PC-9 (cell line): ENCODE measurements around the gene ZNF526. TPM values are rescaled to one million over a fixed set of nuclear protein-coding genes. Genes with fewer than 3 reads are reported as not detected.

Source experiments
- BruUV-seq: library from RNA; stranded (reverse); fragments of 400-500 nt; replicated peaks from 2 replicates; lab custom pipeline; 2021; lab: Mats Ljungman, UMichigan
- CTCF ChIA-PET: fragments of 300-600 bp; sonication (Branson Sonifier 250); formaldehyde crosslinking; loops from one replicate; lab custom pipeline; 2022; ENCODE audit warnings: antibody characterized with exemption; lab: Charles Lee
- POLR2A ChIA-PET: fragments of 300-600 bp; sonication (Branson Sonifier 250); formaldehyde crosslinking; loops from one replicate; lab custom pipeline; 2022; ENCODE audit warnings: antibody characterized with exemption; ENCODE audit not compliant: unreplicated experiment; lab: Charles Lee
- DNase-seq, 2 experiments: peaks; one replicate each; pipeline versions ENCODE4 v3.0.0 to v3.0.0-alpha.2; 2015 to 2022; ENCODE audit warnings: mixed read lengths in 1 of 2
- H2AFZ ChIP-seq: fragments of 200-600 bp; sonication (generic); 2 replicates; pipeline ENCODE4 v1.8.1; 2017; ENCODE audit warnings: antibody characterized with exemption
- H3F3A ChIP-seq: fragments of 200-600 bp; sonication (generic); 2 replicates; pipeline ENCODE4 v1.8.1; 2017; ENCODE audit warnings: antibody characterized with exemption, mild to moderate bottlenecking, low read depth; ENCODE audit not compliant: insufficient read depth
- H3K27ac ChIP-seq: fragments of 200-600 bp; sonication (generic); 2 replicates; pipeline ENCODE4 v1.6.1; 2016; ENCODE audit warnings: mixed run types
- H3K27me3 ChIP-seq: fragments of 200-600 bp; sonication (generic); 2 replicates; pipeline ENCODE4 v1.6.1; 2016; ENCODE audit warnings: low read depth, mixed run types; ENCODE audit not compliant: insufficient read depth
- H3K36me3 ChIP-seq: fragments of 200-600 bp; sonication (generic); 2 replicates; pipeline ENCODE4 v1.6.1; 2016; ENCODE audit warnings: low read depth, mixed run types
- H3K4me1 ChIP-seq: fragments of 200-600 bp; sonication (generic); replicated peaks from 2 replicates; pipeline ENCODE4 v1.6.1; 2016; ENCODE audit warnings: mixed run types; ENCODE audit not compliant: insufficient read depth
- H3K4me2 ChIP-seq: fragments of 200-600 bp; sonication (generic); 2 replicates; pipeline ENCODE4 v1.6.1; 2017; ENCODE audit warnings: mixed run types
- H3K4me3 ChIP-seq: fragments of 200-600 bp; sonication (generic); 2 replicates; pipeline ENCODE4 v1.6.1; 2016; ENCODE audit warnings: mixed run types
- H3K79me2 ChIP-seq: fragments of 200-600 bp; sonication (generic); 2 replicates; pipeline ENCODE4 v1.6.1; 2017; ENCODE audit warnings: low read depth, mixed run types
- H3K9me2 ChIP-seq: fragments of 200-600 bp; sonication (generic); 2 replicates; pipeline ENCODE4 v1.8.1; 2017; ENCODE audit warnings: mild to moderate bottlenecking; ENCODE audit not compliant: insufficient read depth
- H3K9me3 ChIP-seq: fragments of 200-600 bp; sonication (generic); 2 replicates; pipeline ENCODE4 v1.8.1; 2016; ENCODE audit warnings: low read depth; ENCODE audit not compliant: insufficient read depth
- H4K20me1 ChIP-seq: fragments of 200-600 bp; sonication (generic); 2 replicates; pipeline ENCODE4 v1.8.1; 2017; ENCODE audit not compliant: insufficient read depth
- CTCF ChIP-seq: fragments of 200-600 bp; sonication (generic); conservative IDR thresholded peaks from 2 replicates; pipeline ENCODE4 v1.6.1; 2017; ENCODE audit warnings: mixed run types, antibody characterized with exemption, mild to moderate bottlenecking, moderate library complexity
- EZH2 ChIP-seq: fragments of 200-600 bp; sonication (generic); IDR thresholded peaks from 2 replicates; pipeline ENCODE4 v1.8.0; 2017; ENCODE audit warnings: antibody characterized with exemption, low read depth
- intact Hi-C: fragments of 100-400 bp; cut with micrococcal nuclease; formaldehyde crosslinking; loops from one replicate; pipeline ENCODE4 v1.10.0; 2022; ENCODE audit not compliant: unreplicated experiment
- total RNA-seq: library from RNA; stranded (reverse); gene quantifications from 2 replicates; pipeline ENCODE4 v1.2.3, GENCODE V29; 2021

ZNF526 gene
- total RNA-seq, 1 experiment from 2014 or later: 13.4 TPM

GRCh38 chr19:42249149-42249750, 29.1 kb downstream of the ZNF526 start:
- no TSS peak for BruUV-seq

GRCh38 chr19:42249769-42250168, 29.7 kb downstream of the ZNF526 start:
- POLR2A ChIA-PET: no interaction called here
- H3K79me2 ChIP-seq: peaks cover 33% of the 10 kb centered on the region

More at GRCh38 chr19:42249149-42249750, 29.1 kb downstream of the ZNF526 start:
- peaks cover 14% of the 10 kb centered on the region; the same call in 1 of the 2 replicates for H4K20me1 ChIP-seq
- H3K4me2 ChIP-seq: no peak overlapping the region
- peaks cover 23% of the 10 kb centered on the region for H3F3A ChIP-seq
- no peak for DNase-seq
- H3K4me1 ChIP-seq: peaks cover 12% of the 10 kb centered on the region
- intact Hi-C loops: no loop called here
- CTCF ChIA-PET: interaction anchor here (0.6 kb wide), 1 partner anchor 174 kb away, joined by 3 read pairs; no protein-coding TSS in a partner anchor
- no peak overlapping the region for H3K27ac ChIP-seq
- no peak overlapping the region for H3K4me3 ChIP-seq
- H3K36me3 ChIP-seq: no peaks in the 10 kb centered on the region
- H3K27me3 ChIP-seq: no peaks in the 10 kb centered on the region
- H3K9me3 ChIP-seq: no peaks in the 10 kb centered on the region
- no peaks in the 10 kb centered on the region for H3K9me2 ChIP-seq
- TF ChIP-seq CTCF (no peak), EZH2 (no peak)
- peaks cover 28% of the 10 kb centered on the region for H3K79me2 ChIP-seq
- POLR2A ChIA-PET: no interaction called here
- no peak overlapping the region for H2AFZ ChIP-seq

GRCh38 chr19:42250183-42250665, 30.1 kb downstream of the ZNF526 start:
- Histone ChIP-seq H2AFZ (no peak overlapping the region), H3K4me2 (no peak overlapping the region), H4K20me1 (peaks cover 14% of the 10 kb centered on the region; the same call in 1 of the 2 replicates), H3K36me3 (no peaks in the 10 kb centered on the region), H3K9me2 (no peaks in the 10 kb centered on the region), H3K4me1 (peaks cover 9% of the 10 kb centered on the region), H3K27ac (no peak overlapping the region), H3K79me2 (peaks cover 35% of the 10 kb centered on the region), H3K27me3 (no peaks in the 10 kb centered on the region), H3F3A (peaks cover 23% of the 10 kb centered on the region), H3K4me3 (no peak overlapping the region), H3K9me3 (no peaks in the 10 kb centered on the region)
- BruUV-seq: no TSS peak
- intact Hi-C loops: no loop called here
- no peak for DNase-seq
- ChIA-PET CTCF (interaction anchor here (0.7 kb wide), 1 partner anchor 27 kb away, joined by 8 read pairs; no protein-coding TSS in a partner anchor), POLR2A (no interaction called here)
- no peak for TF ChIP-seq EZH2

More at GRCh38 chr19:42249769-42250168, 29.7 kb downstream of the ZNF526 start:
- Histone ChIP-seq H3K4me1 (peaks cover 12% of the 10 kb centered on the region), H3K9me2 (no peaks in the 10 kb centered on the region), H3K27me3 (no peaks in the 10 kb centered on the region), H3K9me3 (no peaks in the 10 kb centered on the region), H3K36me3 (no peaks in the 10 kb centered on the region), H3K4me3 (no peak overlapping the region), H4K20me1 (peaks cover 14% of the 10 kb centered on the region; the same call in 1 of the 2 replicates), H3F3A (peaks cover 23% of the 10 kb centered on the region), H2AFZ (no peak overlapping the region), H3K27ac (no peak overlapping the region), H3K4me2 (no peak overlapping the region)
- TF ChIP-seq CTCF (no peak), EZH2 (no peak)
- DNase-seq: no peak
- BruUV-seq: no TSS peak
- intact Hi-C loops: no loop called here
- CTCF ChIA-PET: interaction anchor here (0.6 kb wide), 1 partner anchor 174 kb away, joined by 3 read pairs; no protein-coding TSS in a partner anchor
